GM18505 (cell line): Measurements from ENCODE around the gene EPHA6.
A peak's percentile ranks its signal among the peaks of the same experiment; 100 is the strongest.

Experiments
- ATAC-seq: cut with Tn5 transposase; IDR thresholded peaks from one replicate; pipeline ENCODE4 v1.9.1; 2021; ENCODE audit not compliant: unreplicated experiment
- POLR2A ChIP-seq: IDR thresholded peaks from 4 replicates; pipeline ENCODE4 v1.6.1; 2011; ENCODE audit warnings: borderline replicate concordance; ENCODE audit not compliant: insufficient read depth, insufficient read length; ENCODE audit errors: extremely low read depth

The EPHA6 gene

GRCh38 chr3:96813820-96814650 lies at the start of gene EPHA6:
EPHA6 (plus strand) TSS chr3:96814594.
- peak; percentile 24 for ATAC-seq
- TF ChIP-seq POLR2A = no peak

- ATAC-seq = no peak
Measured at GRCh38 chr3:96776818-96777217, 37.6 kb upstream of the EPHA6 start.

GRCh38 chr3:96779810-96780209 lies 34.6 kb upstream of the EPHA6 start:
- no peak for TF ChIP-seq POLR2A
- no peak for ATAC-seq

More at GRCh38 chr3:96776818-96777217, 37.6 kb upstream of the EPHA6 start:
- no peak for TF ChIP-seq POLR2A

GRCh38 chr3:96796101-96796500 lies 18.3 kb upstream of the EPHA6 start:
- TF ChIP-seq POLR2A = no peak
- ATAC-seq = no peak

- ATAC-seq = no peak
- TF ChIP-seq POLR2A = no peak
Measured at GRCh38 chr3:96803870-96804269, 10.5 kb upstream of the EPHA6 start.

GRCh38 chr3:96806341-96806740 lies 8.1 kb upstream of the EPHA6 start:
- TF ChIP-seq POLR2A = no peak
- ATAC-seq = no peak

- TF ChIP-seq POLR2A = no peak
- ATAC-seq = peak; percentile 98
Measured at GRCh38 chr3:96813134-96813819, 1.1 kb upstream of the EPHA6 start.

GRCh38 chr3:96814651-96815567 lies 515 bp downstream of the EPHA6 start:
- ATAC-seq = no peak
- TF ChIP-seq POLR2A = no peak

- TF ChIP-seq POLR2A = no peak
- ATAC-seq = no peak
Measured at GRCh38 chr3:96831175-96831574, 16.8 kb downstream of the EPHA6 start.

GRCh38 chr3:96833301-96833700 lies 18.9 kb downstream of the EPHA6 start:
- no peak for ATAC-seq
- no peak for TF ChIP-seq POLR2A

- TF ChIP-seq POLR2A = no peak
- no peak for ATAC-seq
Measured at GRCh38 chr3:96836153-96836915, 21.9 kb downstream of the EPHA6 start.

GRCh38 chr3:96843505-96844203 lies 29.3 kb downstream of the EPHA6 start:
- TF ChIP-seq POLR2A = no peak
- no peak for ATAC-seq
